HG03558 (cell line): ENCODE results near the gene SDK2.

Experiments used
- ATAC-seq: cut with Tn5 transposase; IDR thresholded peaks from one replicate; pipeline ENCODE4 v1.9.1; 2021; ENCODE audit warnings: moderate number of reproducible peaks; ENCODE audit not compliant: unreplicated experiment; ENCODE audit errors: extremely low read depth

The SDK2 gene

GRCh38 chr17:73566905-73567782, 77.1 kb downstream of the SDK2 start:
- no peak for ATAC-seq

GRCh38 chr17:73564843-73565242, 79.4 kb downstream of the SDK2 start:
- no peak for ATAC-seq

- ATAC-seq = no peak
Observed at GRCh38 chr17:73562896-73563295, 81.3 kb downstream of the SDK2 start.

GRCh38 chr17:73561111-73561510, 83.1 kb downstream of the SDK2 start:
- no peak for ATAC-seq

- no peak for ATAC-seq
Observed at GRCh38 chr17:73560661-73561060, 83.6 kb downstream of the SDK2 start.

GRCh38 chr17:73559532-73559931, 84.7 kb downstream of the SDK2 start:
- no peak for ATAC-seq

GRCh38 chr17:73555199-73555960, 88.9 kb downstream of the SDK2 start:
- ATAC-seq = no peak

- ATAC-seq = no peak
Observed at GRCh38 chr17:73554498-73554897, 89.7 kb downstream of the SDK2 start.

- no peak for ATAC-seq
Observed at GRCh38 chr17:73553311-73553710, 90.9 kb downstream of the SDK2 start.

GRCh38 chr17:73552300-73553048, 91.8 kb downstream of the SDK2 start:
- no peak for ATAC-seq

- ATAC-seq = no peak
Observed at GRCh38 chr17:73551759-73552158, 92.5 kb downstream of the SDK2 start.

- ATAC-seq = no peak
Observed at GRCh38 chr17:73551144-73551543, 93.1 kb downstream of the SDK2 start.

- ATAC-seq = no peak
Observed at GRCh38 chr17:73550556-73550955, 93.7 kb downstream of the SDK2 start.

GRCh38 chr17:73549841-73550430, 94.3 kb downstream of the SDK2 start:
- no peak for ATAC-seq

- no peak for ATAC-seq
Observed at GRCh38 chr17:73548620-73549311, 95.5 kb downstream of the SDK2 start.

GRCh38 chr17:73547790-73548189, 96.5 kb downstream of the SDK2 start:
- ATAC-seq = no peak

GRCh38 chr17:73546770-73547536, 97.3 kb downstream of the SDK2 start:
- ATAC-seq = no peak

- no peak for ATAC-seq
Observed at GRCh38 chr17:73546114-73546513, 98.1 kb downstream of the SDK2 start.
